AML-193 (cell line): ENCODE measurements around the gene PASD1.
"Not testable (repeated sequence)": the region's sequence is repeated elsewhere in the genome, so short reads cannot be mapped to it uniquely, and the experiment has no call there.

ENCODE experiments used
- DNase-seq, 2 experiments: peaks; one replicate each; lab custom pipeline; 2025; lab: John Stamatoyannopoulos, UW

PASD1 gene

GRCh38 chrX:151563449-151563848 lies at the start of gene PASD1:
TSS of gene PASD1 (plus strand) at chrX:151563675. CDS start at chrX:151601554, 37,879 bp downstream.
- DNase-seq: no peak

GRCh38 chrX:151515237-151515636 lies 48.2 kb upstream of the PASD1 start:
- DNase-seq: no peak

DNA sequence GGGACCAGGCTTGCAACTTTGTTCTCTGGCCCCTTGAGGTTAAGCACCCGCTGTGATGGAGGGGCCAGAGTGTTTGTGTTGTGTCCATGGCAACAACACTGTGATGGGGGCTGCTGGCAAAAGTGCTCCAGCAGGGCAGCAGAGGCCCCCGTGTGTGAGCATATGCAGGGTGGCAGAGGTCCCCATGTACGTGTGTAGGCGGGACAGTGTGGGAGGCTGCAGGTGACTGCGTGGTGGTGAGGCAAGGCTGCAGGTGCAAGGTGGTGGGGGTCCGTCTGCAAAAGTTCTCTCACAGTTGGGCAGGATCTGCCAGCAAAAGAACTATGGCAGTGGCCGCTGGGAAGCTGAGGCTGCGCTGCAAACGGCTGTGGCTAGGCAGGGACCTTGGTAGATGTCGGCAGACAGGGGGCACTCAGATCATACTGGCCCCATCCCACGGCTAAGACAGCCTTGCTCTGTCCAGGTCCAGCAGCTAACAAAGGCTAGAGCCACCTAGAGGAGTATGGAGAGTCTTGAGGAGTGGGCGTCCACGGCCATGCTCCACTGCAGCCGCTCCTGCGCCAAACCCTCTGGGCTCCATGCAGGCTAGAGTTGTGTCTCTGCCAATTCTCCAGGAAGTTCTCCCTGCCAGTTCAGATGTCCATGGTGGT lies 46.8 kb upstream of the PASD1 start:
- no peak for DNase-seq

DNA sequence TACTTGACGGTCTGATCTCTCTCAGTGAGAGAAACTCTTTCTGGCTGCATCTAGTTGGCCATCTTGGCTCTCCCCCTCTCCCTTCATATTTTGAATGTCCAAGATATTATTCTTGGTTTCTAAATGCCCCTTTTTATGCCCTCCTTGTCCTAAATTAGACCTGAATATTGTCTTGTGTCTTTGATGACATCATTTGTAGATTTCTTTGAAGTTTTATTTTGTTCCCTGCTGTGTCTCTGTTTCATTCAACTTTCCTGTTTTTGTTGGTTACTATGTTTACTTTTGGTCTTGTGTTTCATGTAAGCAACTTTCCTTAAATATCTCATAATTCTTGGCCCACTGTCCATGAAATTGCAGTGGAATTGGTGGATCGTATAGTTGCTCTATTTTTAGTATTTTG lies 46.1 kb upstream of the PASD1 start:
- DNase-seq: no peak

DNA sequence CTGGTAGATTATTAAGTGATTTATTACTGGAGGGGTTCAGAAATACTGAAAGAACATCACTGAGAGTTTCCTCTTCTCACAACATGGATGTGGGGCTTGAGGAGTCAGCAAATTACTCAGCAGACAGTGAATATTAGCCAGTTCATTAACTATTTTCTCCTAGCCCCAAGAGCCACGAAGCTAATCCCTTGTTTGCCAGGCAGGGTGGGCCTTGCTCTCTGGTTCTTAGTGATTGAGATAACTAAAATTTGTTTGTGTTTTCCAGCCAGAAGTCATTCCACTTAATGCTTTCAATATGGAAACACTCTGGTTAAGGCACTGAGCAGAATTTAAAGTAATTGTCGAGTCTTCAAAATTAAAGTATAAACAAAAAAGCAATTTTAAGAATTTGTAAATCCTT lies 40.1 kb upstream of the PASD1 start:
- DNase-seq: no peak

DNA sequence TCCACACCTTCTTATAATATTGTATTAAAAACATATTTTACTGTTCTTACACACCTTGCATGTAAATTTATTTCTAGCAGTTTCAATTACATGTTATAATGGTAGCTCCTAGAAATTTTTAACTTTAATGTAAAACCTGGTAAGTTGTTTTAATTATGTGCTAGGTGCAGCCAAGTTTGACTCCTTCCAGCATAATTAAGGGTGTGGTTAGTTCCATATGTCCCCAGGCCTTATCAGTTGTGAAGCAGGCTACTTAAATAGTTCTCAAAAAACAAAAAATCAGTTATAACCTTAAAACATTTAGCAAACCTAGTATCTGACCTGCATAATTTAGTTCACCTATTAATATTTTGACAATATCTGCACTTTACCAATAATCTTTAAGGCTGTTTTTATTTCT lies 26.9 kb upstream of the PASD1 start:
- DNase-seq: no peak

- no peak for DNase-seq
These were observed 25.9 kb upstream of the PASD1 start for GRCh38 chrX:151537572-151537971.

DNA sequence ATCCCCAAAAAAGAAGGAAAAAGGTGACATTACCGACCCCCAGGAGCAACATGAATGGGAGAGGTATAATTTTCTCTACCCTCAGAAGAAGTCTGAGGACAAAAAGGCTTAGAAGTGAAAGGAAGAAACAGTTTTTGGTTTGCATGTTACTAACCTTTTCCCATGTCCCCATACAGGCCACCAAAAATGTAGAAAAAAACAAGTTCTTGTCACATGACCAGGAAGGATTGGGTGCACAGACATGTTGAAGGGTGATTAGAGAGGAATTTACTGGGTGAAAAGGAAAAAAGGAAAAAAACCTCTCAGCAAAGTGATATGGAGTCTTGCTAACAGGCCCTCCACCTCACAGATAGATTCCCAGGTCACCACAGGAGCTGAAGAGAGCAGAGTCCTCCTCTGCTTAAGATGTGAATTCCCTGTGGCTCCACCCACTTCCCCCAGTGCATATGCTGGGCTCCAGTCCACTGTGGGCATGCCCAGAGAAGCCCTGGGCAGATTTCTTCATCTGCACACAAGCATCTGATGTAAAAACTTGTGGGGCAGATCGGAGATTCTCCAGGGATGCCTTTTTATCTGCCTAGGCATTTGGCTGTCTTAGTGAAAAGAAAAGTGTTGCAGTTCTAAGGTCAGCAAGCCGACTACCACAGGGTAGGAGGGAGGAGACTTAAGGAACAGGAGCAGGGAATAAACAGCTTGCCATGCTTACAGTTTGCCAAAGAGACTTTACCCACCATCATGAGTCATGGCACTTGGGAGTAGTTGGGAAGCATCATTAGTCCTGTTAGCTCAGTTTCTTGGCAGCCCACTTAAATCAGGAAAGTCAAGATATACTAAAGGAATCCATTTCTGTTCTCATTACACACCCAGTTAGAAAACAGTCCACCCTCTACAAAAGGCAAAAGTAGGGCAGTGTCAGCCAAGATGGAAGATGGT lies 25.0 kb upstream of the PASD1 start:
- DNase-seq: no peak

- DNase-seq: no peak
These were observed 19.8 kb upstream of the PASD1 start for GRCh38 chrX:151543706-151544105.

- not testable (repeated sequence) for DNase-seq
These were observed 17.2 kb upstream of the PASD1 start for GRCh38 chrX:151546226-151546625.

GRCh38 chrX:151551176-151551575 lies 12.3 kb upstream of the PASD1 start:
- DNase-seq: not testable (repeated sequence)

DNA sequence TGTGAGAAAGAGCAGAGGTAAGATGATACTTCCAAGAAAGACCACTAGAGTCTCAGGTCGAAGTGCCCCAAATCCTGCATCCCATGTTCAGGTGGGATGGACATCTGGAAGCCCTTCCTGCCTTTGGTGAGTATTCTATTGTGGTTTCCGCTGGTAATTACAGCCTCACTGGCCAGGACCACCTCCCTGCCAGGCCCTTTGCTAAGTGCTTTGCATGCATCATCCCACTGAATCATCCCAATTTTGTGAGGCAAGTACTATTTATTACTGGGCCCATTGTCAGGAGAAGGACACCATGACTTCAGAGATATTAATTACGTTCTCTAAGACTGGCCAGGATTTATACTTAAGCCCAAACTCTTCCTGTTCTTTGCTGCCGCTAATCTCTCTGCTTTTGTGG lies 10.7 kb upstream of the PASD1 start:
- DNase-seq: no peak

GRCh38 chrX:151555301-151555700 lies 8.2 kb upstream of the PASD1 start:
- DNase-seq: not testable (repeated sequence)

GRCh38 chrX:151562485-151562884 lies 990 bp upstream of the PASD1 start:
- DNase-seq: not testable (repeated sequence)

DNA sequence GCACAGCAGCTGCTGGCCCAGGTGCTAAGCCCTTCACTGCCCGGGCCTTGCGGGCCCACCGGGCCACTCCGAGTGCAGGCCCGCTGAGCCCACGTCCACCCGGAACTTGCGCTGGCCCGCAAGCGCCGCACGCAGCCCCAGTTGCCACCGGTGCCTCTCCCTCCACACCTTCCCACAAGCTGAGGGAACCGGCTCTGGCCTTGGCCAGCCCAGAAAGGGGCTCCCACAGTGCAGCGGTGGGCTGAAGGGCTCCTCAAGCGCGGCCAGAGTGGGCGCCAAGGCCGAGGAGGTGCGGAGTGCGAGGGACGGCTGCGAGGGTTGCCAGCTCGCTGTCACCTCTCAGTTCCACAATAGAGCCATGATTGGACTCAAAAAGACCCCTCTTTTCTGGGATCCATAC lies 472 bp upstream of the PASD1 start:
- DNase-seq: not testable (repeated sequence)

GRCh38 chrX:151564035-151564434 lies 560 bp downstream of the PASD1 start:
- DNase-seq: no peak

DNA sequence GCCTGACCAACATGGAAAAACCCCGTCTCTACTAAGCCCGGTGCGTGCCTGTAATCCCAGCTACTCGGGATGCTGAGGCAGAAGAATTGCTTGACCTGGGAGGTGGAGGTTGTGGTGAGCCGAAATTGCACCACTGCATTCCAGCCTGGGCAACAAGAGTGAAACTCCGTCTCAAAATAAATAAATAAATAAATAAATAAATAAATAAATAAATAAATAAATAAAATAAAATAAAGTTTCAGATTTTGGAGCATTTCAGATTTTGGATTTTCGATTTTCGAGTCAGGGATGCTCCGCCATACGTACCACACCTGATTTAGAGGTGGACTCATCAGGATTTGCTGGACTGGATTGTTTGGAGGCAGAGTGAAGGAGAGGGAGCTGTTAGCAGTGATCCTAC lies 3.4 kb downstream of the PASD1 start:
- not testable (repeated sequence) for DNase-seq

DNA sequence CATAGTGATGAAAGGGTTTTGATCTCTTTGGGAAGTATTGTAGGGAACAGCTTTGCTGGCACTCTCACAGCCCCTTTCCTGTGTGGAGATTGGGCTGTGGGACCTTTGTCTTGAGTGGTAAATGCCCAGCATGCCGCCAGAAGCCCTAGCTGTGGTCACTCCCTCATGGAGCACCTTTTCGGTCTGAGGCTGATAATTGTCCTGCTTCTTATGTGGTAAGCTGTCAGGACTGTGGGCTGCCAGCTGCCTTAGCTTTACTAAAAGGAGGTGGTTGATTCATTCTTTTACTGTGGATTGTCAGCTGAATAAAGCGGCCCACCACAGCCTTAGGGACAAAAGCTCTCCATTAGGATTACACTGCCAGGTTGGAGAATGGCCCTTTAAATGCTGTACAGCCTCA lies 7.1 kb downstream of the PASD1 start:
- no peak for DNase-seq

DNA sequence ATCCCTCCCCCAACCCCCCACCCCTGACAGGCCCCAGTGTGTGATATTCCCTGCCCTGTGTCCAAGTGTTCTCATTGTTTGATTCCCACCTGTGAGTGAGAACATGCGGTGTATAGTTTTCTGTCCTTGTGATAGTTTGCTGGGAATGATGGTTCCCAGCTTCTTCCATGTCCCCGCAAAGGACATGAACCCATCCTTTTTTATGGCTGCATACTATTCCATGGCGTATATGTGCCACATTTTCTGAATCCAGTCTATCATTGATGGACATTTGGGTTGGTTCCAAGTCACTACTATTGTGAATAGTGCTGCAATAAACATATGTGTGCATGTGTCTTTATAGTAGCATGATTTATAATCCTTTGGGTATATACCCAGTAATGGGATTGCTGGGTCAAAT lies 29.9 kb downstream of the PASD1 start:
- not testable (repeated sequence) for DNase-seq

DNA sequence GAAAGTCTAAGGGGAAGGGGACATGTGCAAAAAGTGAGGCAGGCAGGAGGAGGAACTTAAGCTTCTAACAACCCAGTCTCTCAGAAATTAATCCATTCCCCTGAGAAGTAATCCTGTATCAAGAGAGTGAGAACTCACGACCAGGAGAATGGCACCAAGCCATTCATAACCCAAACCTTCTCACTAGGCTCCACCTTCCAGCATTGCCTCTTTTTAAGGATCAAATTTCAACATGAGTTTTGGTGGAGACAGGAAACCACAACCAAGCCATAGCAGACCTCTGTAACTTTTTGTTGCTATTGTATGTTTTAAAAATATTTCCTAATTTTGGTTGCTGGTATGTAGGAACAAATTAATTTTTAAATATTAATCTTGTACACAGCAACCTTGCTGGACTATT lies 32.8 kb downstream of the PASD1 start:
- no peak for DNase-seq

DNA sequence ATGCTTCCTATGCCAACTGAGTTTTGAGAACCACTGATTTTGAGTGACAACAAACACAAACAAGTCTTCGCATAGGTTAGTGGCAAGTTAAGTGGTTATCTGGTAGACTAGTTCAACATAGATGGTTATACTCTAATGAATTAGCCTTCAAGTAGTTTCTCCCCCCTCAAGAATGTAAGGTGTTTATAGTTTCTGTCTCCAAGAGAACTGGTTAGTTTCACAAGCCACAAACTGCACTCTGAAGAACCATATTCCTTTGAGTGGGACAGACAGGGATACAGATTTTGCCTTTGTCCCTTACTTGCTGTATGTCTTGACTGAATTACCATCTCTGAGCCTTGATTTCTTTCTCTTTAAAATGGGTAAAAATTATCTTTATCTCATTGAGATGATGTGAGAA lies 41.5 kb downstream of the PASD1 start:
- no peak for DNase-seq

DNA sequence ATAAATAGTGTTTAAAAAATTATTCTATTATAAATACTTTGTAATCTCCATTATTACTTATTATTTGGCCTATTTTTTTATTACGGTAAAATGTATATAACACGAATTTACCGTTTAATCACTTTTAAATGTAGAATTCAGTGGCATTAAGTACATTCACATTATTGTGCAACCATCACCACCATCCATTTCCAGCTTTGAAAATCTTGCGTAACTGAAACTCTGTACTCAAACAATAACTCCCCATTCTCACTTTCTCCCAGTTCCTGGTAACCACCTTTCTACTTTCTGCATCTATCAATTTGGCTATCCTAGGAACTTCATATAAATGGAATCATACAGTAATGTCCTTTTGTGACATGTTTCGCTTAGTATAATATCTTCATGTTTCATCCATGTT lies 45.7 kb downstream of the PASD1 start:
- no peak for DNase-seq

- no peak for DNase-seq
These were observed 57.9 kb downstream of the PASD1 start for GRCh38 chrX:151621422-151621821.
